ENCODE data around the gene NPPA. TPM values are rescaled to one million over a fixed set of nuclear protein-coding genes. Genes with fewer than 3 reads are reported as not detected.

NPPA gene
- total and polyA plus RNA-seq, 3 donors from 2014 or later, result not detected

GRCh38 chr1:11888206-11888876 lies 40.8 kb upstream of the NPPA start:
- Histone ChIP-seq H3K9me3 (no peaks in the 10 kb centered on the region), H3K27me3 (no peaks in the 10 kb centered on the region), H3K27ac (no peak overlapping the region), H3K4me3 (no peak overlapping the region), H3K4me1 (no peaks in the 10 kb centered on the region), H3K36me3 (ENCODE audit: low read depth, missing control alignments) (no peaks in the 10 kb centered on the region)
- intact Hi-C loops (cut with DNase I; ENCODE audit: low total_unique reads), result no loop called here
- TF ChIP-seq, protein P1, sequence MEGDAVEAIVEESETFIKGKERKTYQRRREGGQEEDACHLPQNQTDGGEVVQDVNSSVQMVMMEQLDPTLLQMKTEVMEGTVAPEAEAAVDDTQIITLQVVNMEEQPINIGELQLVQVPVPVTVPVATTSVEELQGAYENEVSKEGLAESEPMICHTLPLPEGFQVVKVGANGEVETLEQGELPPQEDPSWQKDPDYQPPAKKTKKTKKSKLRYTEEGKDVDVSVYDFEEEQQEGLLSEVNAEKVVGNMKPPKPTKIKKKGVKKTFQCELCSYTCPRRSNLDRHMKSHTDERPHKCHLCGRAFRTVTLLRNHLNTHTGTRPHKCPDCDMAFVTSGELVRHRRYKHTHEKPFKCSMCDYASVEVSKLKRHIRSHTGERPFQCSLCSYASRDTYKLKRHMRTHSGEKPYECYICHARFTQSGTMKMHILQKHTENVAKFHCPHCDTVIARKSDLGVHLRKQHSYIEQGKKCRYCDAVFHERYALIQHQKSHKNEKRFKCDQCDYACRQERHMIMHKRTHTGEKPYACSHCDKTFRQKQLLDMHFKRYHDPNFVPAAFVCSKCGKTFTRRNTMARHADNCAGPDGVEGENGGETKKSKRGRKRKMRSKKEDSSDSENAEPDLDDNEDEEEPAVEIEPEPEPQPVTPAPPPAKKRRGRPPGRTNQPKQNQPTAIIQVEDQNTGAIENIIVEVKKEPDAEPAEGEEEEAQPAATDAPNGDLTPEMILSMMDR (IDR thresholded peaks at IDR 0.05), result no peak
- no peak for TF ChIP-seq POLR2A (IDR thresholded peaks at IDR 0.05)
- 86 to 87% methylated on average over 13 to 15 of the region's 15 CpGs for WGBS, 2 donors
- DNase-seq, result no peak

DNA sequence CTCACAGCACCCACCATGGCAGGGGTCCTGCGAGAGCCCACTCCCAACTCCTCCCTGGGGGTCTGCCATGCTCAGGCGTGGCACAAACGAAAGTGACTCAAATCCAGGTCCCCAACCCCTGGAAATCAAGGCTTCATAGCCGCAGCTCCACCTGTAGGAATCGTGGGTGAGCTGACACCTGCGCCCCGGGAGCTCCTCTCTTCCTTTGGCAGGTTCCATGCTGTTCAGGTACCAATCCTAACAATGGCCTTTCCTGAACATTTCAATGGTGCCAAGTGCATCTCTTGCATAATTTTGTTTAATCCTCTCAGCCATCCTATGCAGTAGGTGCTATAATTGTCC lies 40.1 kb upstream of the NPPA start:
- Histone ChIP-seq H3K36me3 (ENCODE audit: low read depth, missing control alignments) (no peaks in the 10 kb centered on the region), H3K9me3 (no peaks in the 10 kb centered on the region), H3K27ac (no peak overlapping the region), H3K4me1 (peaks cover 4% of the 10 kb centered on the region), H3K27me3 (no peaks in the 10 kb centered on the region), H3K4me3 (no peak overlapping the region)
- DNase-seq, result no peak
- 71 to 92% methylated on average over 2 to 7 of the region's 7 CpGs for WGBS, 2 donors
- intact Hi-C loops (cut with DNase I; ENCODE audit: low total_unique reads), result no loop called here
- TF ChIP-seq POLR2A (IDR thresholded peaks at IDR 0.05), result no peak
- TF ChIP-seq, protein P1 (IDR thresholded peaks at IDR 0.05), result no peak

DNA sequence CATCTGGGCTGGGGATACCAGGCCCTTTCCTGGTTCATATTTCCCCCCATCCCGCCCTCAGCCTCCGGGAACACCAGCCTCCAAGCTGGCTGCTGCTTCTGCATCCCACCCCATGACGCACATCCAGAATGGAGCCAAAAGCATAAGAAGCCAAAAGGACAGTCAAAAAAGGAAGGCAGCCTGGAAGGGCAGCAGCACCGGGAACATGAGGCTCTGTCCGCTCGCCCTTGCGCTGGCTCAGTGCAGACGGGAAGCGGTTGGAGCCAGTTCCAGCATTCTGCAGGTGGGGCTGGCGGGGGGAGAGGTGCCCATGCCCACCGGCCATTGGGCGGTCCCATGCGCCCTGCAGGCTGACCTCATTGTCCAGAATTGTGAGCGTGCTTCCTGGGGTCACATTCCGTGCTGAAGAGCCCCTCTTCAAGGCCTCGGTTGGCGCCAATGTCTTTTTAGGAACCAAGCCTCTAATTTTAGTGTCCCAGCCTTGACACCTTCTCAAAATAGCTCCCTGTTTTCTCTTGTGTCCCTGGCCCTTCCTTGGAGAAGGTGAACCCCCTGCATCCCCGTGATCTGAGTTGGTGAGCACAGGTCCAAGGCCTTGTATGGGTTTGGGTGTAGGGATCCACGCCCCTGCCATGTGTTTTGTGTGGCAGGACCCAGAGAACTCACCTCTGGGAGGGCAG lies 39.5 kb upstream of the NPPA start:
- intact Hi-C loops (cut with DNase I; ENCODE audit: low total_unique reads), result no loop called here
- Histone ChIP-seq H3K4me3 (no peak overlapping the region), H3K36me3 (ENCODE audit: low read depth, missing control alignments) (no peaks in the 10 kb centered on the region), H3K27me3 (no peaks in the 10 kb centered on the region), H3K27ac (no peak overlapping the region), H3K4me1 (peaks cover 4% of the 10 kb centered on the region), H3K9me3 (no peaks in the 10 kb centered on the region)
- TF ChIP-seq POLR2A (IDR thresholded peaks at IDR 0.05), result no peak
- TF ChIP-seq, protein P1 (IDR thresholded peaks at IDR 0.05), result no peak
- 67 to 69% methylated on average over 17 to 19 of the region's 19 CpGs for WGBS, 2 donors
- peak; percentile 42 for DNase-seq

GRCh38 chr1:11885916-11886315 lies 38.3 kb upstream of the NPPA start:
- Histone ChIP-seq H3K36me3 (ENCODE audit: low read depth, missing control alignments) (no peaks in the 10 kb centered on the region), H3K27me3 (no peaks in the 10 kb centered on the region), H3K9me3 (no peaks in the 10 kb centered on the region), H3K4me1 (peaks cover 4% of the 10 kb centered on the region), H3K4me3 (no peak overlapping the region), H3K27ac (no peak overlapping the region)
- intact Hi-C loops (cut with DNase I; ENCODE audit: low total_unique reads), result no loop called here
- WGBS, 2 donors, result 79 to 89% methylated on average over 6 of the region's 6 CpGs
- DNase-seq, result no peak
- TF ChIP-seq, protein P1 (IDR thresholded peaks at IDR 0.05), result no peak
- TF ChIP-seq POLR2A (IDR thresholded peaks at IDR 0.05), result no peak
